Dendritic cell treated with granulocyte-macrophage colony-stimulating factor and Interleukin-4, amounts not matched to agents 40 ng/mL and 50 ng/mL, for 4 days (primary cell): Measurements from ENCODE around the gene ZBTB7C.

Source experiments
- H3K27ac Mint-ChIP-seq: one replicate; pipeline ENCODE4 v1.8.0; 2022; ENCODE audit warnings: mild to moderate bottlenecking, mixed read lengths
- H3K27me3 Mint-ChIP-seq: one replicate; pipeline ENCODE4 v1.8.0; 2022; ENCODE audit warnings: mild to moderate bottlenecking, mixed read lengths
- H3K36me3 Mint-ChIP-seq: one replicate; pipeline ENCODE4 v1.8.0; 2022; ENCODE audit warnings: low read depth, mixed read lengths
- H3K4me1 Mint-ChIP-seq: one replicate; pipeline ENCODE4 v1.8.0; 2022; ENCODE audit warnings: low read depth, mixed read lengths
- H3K4me3 Mint-ChIP-seq: one replicate; pipeline ENCODE4 v1.8.0; 2022; ENCODE audit warnings: mild to moderate bottlenecking, moderate library complexity, mixed read lengths
- H3K9me3 Mint-ChIP-seq: one replicate; pipeline ENCODE4 v1.8.0; 2022; ENCODE audit warnings: mixed read lengths
- intact Hi-C: fragments of 100-400 bp; cut with micrococcal nuclease; formaldehyde crosslinking; loops from one replicate; pipeline ENCODE4 v1.15.0; 2022

Gene ZBTB7C

DNA sequence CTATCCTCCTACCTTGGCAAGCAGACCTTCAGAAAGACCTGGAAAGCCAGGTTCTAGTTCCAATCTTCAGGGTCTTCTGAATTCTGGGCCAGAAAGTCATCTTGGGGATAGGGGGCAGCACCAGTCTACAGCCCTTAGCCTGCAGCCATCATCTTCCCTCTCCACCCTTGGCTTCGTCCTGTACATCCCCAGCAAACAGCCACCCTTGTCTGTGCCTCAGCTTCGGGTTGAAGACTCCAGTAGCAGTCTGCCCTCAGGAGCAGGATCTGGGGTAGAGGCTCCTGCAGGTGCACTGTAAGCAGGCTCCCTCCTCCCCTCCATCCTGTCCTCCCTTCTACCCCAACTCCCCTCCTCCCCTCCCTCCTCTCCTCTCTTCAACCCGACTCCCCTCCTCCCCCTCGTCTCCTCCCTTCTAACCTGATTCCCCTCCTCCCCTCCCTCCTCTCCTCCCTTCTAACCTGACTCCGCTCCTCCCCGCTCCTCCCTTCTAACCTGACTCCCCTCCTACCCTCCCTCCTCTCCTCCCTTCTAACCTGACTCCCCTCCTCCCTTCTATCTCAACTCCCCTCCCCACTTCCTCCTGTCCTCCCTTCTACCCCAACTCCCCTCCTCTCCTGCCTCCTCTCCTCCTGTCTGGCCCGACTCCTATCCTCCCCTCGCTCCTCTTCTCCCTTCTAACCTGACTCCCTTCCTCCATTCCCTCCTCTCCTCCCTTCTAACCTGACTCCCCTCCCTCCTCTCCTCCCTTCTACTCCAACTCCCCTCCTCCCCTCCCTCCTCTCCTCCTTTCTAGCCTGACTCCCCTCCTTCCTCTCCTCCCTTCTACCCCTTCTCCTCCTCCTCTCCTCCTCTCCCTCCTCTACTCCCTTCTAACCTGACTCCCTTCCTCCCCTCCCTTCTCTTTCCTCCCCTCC is 388.6 kb downstream of the ZBTB7C start:
- peaks cover 32% of the 10 kb centered on the region for H3K4me1 Mint-ChIP-seq
- H3K36me3 Mint-ChIP-seq, result no peaks in the 10 kb centered on the region
- peaks cover 42% of the 10 kb centered on the region for H3K27me3 Mint-ChIP-seq
- no peaks in the 10 kb centered on the region for H3K9me3 Mint-ChIP-seq
- no peak overlapping the region for H3K4me3 Mint-ChIP-seq
- intact Hi-C loops, result no loop called here
- H3K27ac Mint-ChIP-seq, result no peak overlapping the region

DNA sequence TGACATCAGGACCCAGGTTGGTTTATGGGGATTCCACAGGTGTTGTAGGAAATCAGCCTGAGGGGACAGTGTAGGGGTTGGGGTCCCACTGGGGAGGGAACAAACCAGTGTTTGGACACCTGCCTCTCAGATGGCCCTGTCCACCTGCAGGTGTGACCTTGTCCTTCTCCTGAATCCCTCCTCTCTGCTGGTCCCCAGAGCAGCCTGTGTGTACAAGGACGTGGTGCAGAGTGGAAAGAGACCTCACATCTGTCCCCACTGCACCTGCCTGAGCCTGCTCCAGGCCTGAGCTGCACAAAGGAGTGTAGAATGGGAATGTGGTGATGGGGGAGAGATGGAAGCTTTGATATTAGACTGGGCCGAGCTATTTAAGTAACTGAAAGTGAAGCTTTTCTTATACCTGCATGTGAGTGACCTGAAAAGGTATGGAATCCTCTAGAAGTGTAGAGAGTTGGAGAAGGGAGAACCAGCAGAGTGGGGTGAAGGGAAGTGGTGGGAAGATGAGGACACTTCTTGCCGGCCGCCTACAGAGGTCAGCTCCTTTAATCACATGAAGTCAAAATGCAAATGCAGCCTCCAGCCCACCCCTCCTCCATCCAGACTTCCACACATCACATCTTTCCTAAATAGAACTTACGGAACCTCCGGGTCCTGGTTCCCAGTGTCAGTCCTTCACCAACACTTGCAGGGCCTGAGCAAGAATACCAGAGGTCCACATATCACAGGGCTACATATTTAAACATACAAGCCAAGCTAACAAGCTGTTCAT is 389.4 kb downstream of the ZBTB7C start:
- no peaks in the 10 kb centered on the region for H3K36me3 Mint-ChIP-seq

DNA sequence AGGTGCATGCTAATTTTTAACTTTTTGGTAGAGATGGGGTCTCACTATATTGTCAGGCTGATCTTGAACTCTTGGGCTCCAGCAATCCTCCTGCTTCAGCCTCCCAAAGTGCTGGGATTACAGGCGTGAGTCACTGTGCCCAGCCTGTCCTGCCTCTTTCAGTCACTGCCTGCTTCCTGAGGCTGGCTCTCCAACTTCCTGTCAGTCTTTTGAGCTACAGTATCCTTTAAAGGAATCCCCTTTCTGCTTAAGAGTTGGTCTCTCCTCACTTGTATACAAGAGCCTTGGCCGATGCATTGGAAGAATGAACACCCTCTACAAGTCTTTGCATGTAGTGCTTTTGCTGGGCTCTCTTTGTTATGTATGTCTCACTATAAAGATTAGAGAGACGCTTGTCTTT is 390.3 kb downstream of the ZBTB7C start:
- intact Hi-C loops, result no loop called here
- Mint-ChIP-seq H3K4me1 (peaks cover 21% of the 10 kb centered on the region), H3K4me3 (no peak overlapping the region), H3K27ac (no peak overlapping the region), H3K27me3 (peaks cover 46% of the 10 kb centered on the region), H3K36me3 (no peaks in the 10 kb centered on the region), H3K9me3 (no peaks in the 10 kb centered on the region)

More for the DNA sequence above, 389.4 kb downstream of the ZBTB7C start:
- H3K4me1 Mint-ChIP-seq, result peaks cover 25% of the 10 kb centered on the region
- intact Hi-C loops, result no loop called here
- no peak overlapping the region for H3K4me3 Mint-ChIP-seq
- no peaks in the 10 kb centered on the region for H3K9me3 Mint-ChIP-seq
- H3K27ac Mint-ChIP-seq, result no peak overlapping the region
- peaks cover 44% of the 10 kb centered on the region for H3K27me3 Mint-ChIP-seq

DNA sequence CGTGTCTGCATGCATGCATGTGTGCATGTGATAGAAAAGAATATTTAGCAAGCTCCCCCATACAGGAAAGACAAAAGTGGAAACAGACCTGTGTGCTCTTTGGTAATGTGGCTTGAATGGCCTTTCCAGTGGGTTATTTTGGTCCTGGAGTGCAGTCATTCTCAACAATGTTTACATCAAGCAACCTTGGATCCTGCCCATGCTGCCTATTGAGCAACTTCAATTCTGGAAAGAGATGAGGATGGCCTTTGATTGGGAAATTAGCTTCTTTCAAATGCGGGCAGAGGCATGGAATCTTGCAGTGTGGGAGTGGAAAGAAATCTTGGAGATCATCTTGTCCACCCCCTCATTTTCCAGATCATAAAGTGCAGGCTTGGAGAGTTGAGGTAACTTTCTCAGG is 391.5 kb downstream of the ZBTB7C start:
- no peaks in the 10 kb centered on the region for H3K36me3 Mint-ChIP-seq
- H3K4me1 Mint-ChIP-seq, result peaks cover 11% of the 10 kb centered on the region
- no peak overlapping the region for H3K27ac Mint-ChIP-seq
- H3K4me3 Mint-ChIP-seq, result no peak overlapping the region
- H3K9me3 Mint-ChIP-seq, result no peaks in the 10 kb centered on the region
- H3K27me3 Mint-ChIP-seq, result peaks cover 42% of the 10 kb centered on the region
- intact Hi-C loops, result no loop called here

DNA sequence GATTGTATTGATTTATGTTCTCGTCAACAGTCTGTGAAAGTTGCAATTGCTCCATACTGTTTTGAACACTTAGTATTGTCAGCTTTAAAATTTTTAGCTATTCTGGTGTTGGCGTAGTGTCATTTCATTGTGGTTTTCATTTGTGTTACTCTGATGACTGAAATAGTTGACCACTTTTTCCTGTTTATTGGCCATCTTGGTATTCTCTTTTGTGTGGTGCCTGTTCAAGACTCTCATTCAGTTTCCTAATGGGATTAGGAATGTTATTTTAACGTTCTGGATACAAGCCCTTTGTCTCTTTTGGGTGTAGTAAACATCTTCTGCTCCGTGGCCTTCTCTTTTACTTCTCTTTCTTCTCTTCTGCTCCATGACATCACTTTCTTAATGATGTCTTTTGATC is 396.0 kb downstream of the ZBTB7C start:
- Mint-ChIP-seq H3K27ac (no peak overlapping the region), H3K27me3 (peaks cover 39% of the 10 kb centered on the region), H3K9me3 (no peaks in the 10 kb centered on the region), H3K36me3 (no peaks in the 10 kb centered on the region), H3K4me1 (no peaks in the 10 kb centered on the region), H3K4me3 (no peak overlapping the region)
- intact Hi-C loops, result no loop called here

DNA sequence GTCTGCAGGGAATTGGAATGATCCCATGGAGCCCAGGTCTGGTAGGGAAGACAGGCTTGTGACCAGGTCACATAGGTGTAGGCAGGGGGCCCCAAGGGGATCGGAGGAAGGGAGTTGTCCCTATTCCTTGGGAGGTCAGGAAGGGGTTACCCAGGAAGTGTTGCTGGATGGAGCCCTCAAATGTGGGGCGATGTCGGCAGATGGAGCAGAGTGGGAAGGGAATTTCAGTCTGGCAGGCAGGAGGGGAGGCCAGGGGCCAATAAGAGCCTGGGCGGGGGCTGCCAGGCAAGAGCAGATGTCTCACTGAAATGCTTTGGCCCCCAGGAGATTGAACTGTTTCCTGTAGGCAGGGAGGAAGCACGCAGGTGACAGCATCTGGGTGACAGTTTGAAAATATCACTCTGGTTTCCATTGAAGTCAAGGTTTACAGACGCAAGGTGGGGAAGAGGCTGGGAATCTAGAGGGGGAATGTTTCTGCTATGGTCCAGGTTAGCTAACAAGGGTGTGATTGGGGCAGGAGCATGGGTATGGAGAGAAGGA is 397.2 kb downstream of the ZBTB7C start:
- H3K9me3 Mint-ChIP-seq, result no peaks in the 10 kb centered on the region
- peaks cover 5% of the 10 kb centered on the region for H3K4me1 Mint-ChIP-seq
- H3K36me3 Mint-ChIP-seq, result no peaks in the 10 kb centered on the region
- intact Hi-C loops, result no loop called here
- H3K4me3 Mint-ChIP-seq, result no peak overlapping the region
- peaks cover 46% of the 10 kb centered on the region for H3K27me3 Mint-ChIP-seq
- H3K27ac Mint-ChIP-seq, result no peak overlapping the region

DNA sequence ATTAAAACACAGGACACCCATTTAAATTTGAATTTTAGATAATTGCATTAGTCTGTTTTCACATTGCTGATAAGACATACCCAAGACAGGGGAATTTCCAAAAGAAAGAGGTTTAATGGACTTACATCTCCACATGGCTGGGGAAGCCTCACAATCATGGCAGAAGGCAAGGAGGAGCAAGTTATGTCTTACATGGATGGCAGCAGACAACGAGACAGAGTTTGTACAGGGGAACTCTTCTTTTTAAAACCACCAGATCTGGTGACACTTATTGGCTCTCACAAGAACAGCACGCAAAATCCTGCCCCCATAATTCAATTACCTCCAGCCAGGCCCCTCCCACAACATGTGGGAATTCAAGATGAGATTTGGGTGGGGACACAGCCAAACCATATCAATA is 398.9 kb downstream of the ZBTB7C start:
- H3K27me3 Mint-ChIP-seq, result peaks cover 45% of the 10 kb centered on the region
- peaks cover 5% of the 10 kb centered on the region for H3K4me1 Mint-ChIP-seq
- no peak overlapping the region for H3K27ac Mint-ChIP-seq
- H3K36me3 Mint-ChIP-seq, result no peaks in the 10 kb centered on the region
- H3K9me3 Mint-ChIP-seq, result no peaks in the 10 kb centered on the region
- intact Hi-C loops, result no loop called here
- no peak overlapping the region for H3K4me3 Mint-ChIP-seq

DNA sequence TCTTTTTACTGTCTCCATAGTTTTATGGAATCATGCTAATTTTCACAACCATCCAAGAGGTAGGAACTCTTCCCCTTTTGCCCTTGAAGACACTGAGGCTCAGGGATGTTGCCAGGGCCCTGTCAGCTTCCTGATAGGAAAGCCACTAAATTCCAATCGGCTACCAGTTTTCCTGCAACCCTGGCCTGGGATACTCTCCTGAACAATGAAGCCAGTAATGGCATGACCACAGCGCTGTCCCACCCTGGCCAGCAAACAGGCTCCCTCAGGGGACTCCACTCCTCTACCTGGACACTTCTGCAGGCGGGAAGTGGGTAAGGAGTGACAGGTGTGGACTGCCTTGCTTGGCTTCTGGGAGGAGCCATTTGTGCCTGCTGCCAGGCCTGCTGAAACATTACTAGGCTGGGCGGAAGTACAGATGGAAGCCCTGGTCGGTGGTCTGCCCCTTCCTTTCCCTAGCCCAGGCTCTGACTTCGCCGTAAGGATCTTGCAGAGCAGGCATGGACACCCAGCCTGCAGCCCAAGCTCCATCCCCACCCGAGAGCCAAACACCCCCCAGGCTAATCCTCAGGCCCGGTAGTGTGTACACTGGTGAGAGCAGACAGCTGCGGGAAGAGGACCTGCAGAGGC is 400.0 kb downstream of the ZBTB7C start:
- intact Hi-C loops, result no loop called here
- no peaks in the 10 kb centered on the region for H3K36me3 Mint-ChIP-seq
- H3K4me1 Mint-ChIP-seq, result peaks cover 5% of the 10 kb centered on the region
- no peak overlapping the region for H3K4me3 Mint-ChIP-seq
- H3K27me3 Mint-ChIP-seq, result peaks cover 42% of the 10 kb centered on the region
- H3K27ac Mint-ChIP-seq, result peak overlapping the region; percentile 40
- H3K9me3 Mint-ChIP-seq, result no peaks in the 10 kb centered on the region

DNA sequence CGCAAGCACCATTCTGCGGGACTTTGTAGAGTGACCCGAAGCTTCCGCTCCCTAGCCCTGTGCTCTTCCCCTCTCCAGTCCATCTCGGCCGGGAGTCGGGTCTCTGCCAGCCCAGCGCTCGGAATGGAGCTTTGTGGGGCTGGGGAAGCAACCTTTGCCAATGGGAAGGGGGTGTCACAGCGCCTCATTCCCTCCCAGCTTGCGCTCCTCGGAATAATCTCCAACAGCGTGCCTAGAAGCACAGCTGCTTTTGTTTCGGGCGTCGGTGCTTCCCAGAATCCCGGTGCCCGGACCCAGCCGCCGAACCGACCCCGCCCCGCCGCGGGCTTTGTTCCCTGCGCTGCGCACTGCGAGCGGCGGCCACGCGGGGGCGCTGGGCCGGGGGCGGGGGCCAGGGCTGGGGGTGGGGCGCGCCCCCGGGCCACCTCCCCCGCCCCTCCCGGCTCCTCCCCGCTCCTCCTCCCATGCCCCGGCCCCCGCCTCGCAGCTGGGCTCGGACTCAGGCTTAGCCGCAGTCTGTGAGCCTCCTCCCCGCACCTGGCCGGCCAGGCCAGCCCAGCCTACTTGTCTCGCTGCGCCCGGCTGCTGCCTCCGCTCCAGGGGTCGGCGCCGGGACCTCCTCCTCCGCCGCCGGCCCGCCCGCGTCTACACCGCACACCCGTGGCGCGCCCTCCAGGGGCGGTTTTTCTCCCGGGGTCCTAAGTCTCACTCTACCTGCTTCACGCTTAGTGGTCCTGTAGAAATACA is 401.1 kb downstream of the ZBTB7C start:
- Mint-ChIP-seq H3K27ac (peak overlapping the region; percentile 40), H3K9me3 (no peaks in the 10 kb centered on the region), H3K4me3 (peak overlapping the region; percentile 70), H3K27me3 (peaks cover 42% of the 10 kb centered on the region), H3K36me3 (no peaks in the 10 kb centered on the region), H3K4me1 (peaks cover 16% of the 10 kb centered on the region)
- intact Hi-C loops, result no loop called here

DNA sequence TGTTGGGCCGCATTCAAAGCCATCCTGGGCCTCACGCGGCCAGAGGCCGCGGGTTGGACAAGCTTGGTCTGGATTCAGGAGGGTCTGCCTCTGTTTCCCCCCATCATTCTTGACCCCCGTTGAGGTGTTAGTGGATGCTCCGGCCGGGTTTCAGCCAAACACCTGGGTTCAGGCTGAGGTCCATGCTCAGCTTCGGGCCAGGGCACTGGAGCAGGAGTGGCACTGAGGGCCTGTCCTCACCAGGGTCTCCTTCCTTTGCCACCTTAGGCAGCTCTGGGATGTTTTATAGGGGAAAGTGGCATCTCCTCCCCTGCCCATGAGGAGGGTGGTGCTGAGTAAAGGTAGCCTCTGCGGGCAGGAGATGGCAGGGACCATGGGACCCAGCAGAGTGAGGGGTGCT is 401.8 kb downstream of the ZBTB7C start:
- H3K4me1 Mint-ChIP-seq, result peaks cover 16% of the 10 kb centered on the region
- H3K27ac Mint-ChIP-seq, result no peak overlapping the region
- H3K4me3 Mint-ChIP-seq, result no peak overlapping the region
- intact Hi-C loops, result no loop called here
- no peaks in the 10 kb centered on the region for H3K36me3 Mint-ChIP-seq
- H3K9me3 Mint-ChIP-seq, result no peaks in the 10 kb centered on the region
- H3K27me3 Mint-ChIP-seq, result peaks cover 42% of the 10 kb centered on the region

DNA sequence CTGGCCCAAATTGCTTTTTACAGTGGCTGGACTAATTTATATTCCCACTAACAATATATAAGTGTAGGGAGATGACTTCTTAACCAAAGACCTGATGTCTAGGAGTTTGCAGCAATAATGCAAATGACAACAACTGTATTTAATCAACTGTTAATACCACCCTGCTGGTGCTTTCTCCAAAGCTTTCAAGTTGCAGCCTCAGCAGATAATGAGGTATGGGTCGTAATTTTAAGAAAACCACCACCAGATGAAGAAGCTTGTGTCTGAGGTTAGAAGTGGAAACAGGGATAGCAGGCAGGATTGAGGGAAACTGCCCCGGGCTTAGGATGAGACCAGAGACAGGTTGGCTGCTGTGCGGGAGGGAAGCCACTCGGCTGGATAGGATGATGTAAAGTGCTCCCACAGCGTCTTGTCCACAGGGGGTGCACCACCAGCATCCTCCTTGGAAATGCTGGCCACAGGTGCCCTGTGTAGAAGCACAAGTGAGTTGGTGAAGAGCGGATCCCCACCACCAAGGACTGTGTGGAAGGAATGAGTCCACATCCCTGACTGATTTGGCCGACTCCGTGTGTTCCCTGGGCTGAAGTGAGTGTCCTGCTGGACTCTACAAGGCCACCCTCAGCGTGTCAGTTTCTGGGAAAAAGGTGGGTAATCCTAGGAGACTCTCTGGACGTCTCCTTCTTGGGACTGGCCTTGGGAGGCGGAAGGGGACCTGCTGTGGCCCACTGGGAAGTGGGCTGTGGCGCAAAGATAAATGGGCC is 402.6 kb downstream of the ZBTB7C start:
- Mint-ChIP-seq H3K27me3 (peaks cover 35% of the 10 kb centered on the region), H3K36me3 (no peaks in the 10 kb centered on the region), H3K27ac (no peak overlapping the region), H3K4me1 (peaks cover 16% of the 10 kb centered on the region), H3K9me3 (no peaks in the 10 kb centered on the region), H3K4me3 (peak overlapping the region; percentile 13)
- intact Hi-C loops, result no loop called here

DNA sequence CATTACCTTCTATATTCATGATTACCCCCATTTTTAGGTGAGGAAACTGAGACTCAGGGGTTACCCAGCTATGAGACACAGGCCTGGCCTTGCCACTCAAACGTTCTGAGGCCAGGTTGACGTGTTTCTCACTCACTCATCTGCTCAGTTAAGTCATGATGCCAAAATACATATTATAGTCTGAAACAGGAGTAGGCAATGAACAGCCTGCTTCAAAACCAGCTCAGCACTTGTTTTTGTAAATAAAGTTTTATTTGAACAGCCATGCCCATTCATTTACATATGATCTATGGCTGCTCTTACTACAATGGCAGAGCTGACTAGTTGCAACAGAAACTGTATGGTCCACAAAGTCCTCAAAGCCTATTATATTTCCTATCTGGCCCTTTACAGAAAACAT is 404.6 kb downstream of the ZBTB7C start:
- Mint-ChIP-seq H3K4me3 (no peak overlapping the region), H3K27me3 (peaks cover 25% of the 10 kb centered on the region), H3K9me3 (peaks cover 7% of the 10 kb centered on the region), H3K36me3 (no peaks in the 10 kb centered on the region), H3K27ac (no peak overlapping the region), H3K4me1 (peaks cover 21% of the 10 kb centered on the region)
- intact Hi-C loops, result no loop called here
